Loucy (cell line): ENCODE data around the gene MELK.

Experiments used
- H2AFZ ChIP-seq: fragments of 200-600 bp; sonication (generic); 2 replicates; pipeline ENCODE4 v1.6.0; 2016; ENCODE audit warnings: antibody characterized with exemption, mild to moderate bottlenecking, low read length, moderate library complexity
- H3F3A ChIP-seq: fragments of 200-600 bp; 2 replicates; pipeline ENCODE4 v1.6.0; 2016; ENCODE audit warnings: antibody characterized with exemption, low read depth, mild to moderate bottlenecking
- H3K27me3 ChIP-seq: fragments of 200-600 bp; sonication (generic); 2 replicates; pipeline ENCODE4 v1.6.1; 2014; ENCODE audit warnings: low read length, mild to moderate bottlenecking; ENCODE audit not compliant: insufficient read depth, poor library complexity, severe bottlenecking
- H3K36me3 ChIP-seq: fragments of 200-600 bp; sonication (generic); 2 replicates; pipeline ENCODE4 v1.6.1; 2016; ENCODE audit warnings: low read length; ENCODE audit not compliant: insufficient read depth
- H3K4me1 ChIP-seq: fragments of 200-600 bp; sonication (generic); 2 replicates; pipeline ENCODE4 v1.5.1; 2014; ENCODE audit warnings: low read length, mild to moderate bottlenecking; ENCODE audit not compliant: insufficient read depth, poor library complexity, severe bottlenecking
- H3K4me2 ChIP-seq: fragments of 200-600 bp; sonication (generic); 2 replicates; pipeline ENCODE4 v1.6.0; 2014; ENCODE audit warnings: antibody characterized with exemption, low read length, low read depth, mild to moderate bottlenecking; ENCODE audit not compliant: poor library complexity, severe bottlenecking
- H3K4me3 ChIP-seq: fragments of 200-600 bp; sonication (generic); 2 replicates; pipeline ENCODE4 v1.5.1; 2014; ENCODE audit warnings: low read length, mild to moderate bottlenecking, mixed read lengths; ENCODE audit not compliant: poor library complexity, severe bottlenecking
- H3K79me2 ChIP-seq: fragments of 200-600 bp; sonication (generic); 2 replicates; pipeline ENCODE4 v1.6.1; 2014; ENCODE audit warnings: low read length; ENCODE audit not compliant: insufficient read depth
- H3K9ac ChIP-seq: fragments of 200-600 bp; sonication (generic); 2 replicates; pipeline ENCODE4 v1.6.0; 2014; ENCODE audit warnings: mild to moderate bottlenecking, low read depth, low read length, moderate library complexity; ENCODE audit not compliant: poor library complexity, severe bottlenecking
- H3K9me2 ChIP-seq: fragments of 200-600 bp; sonication (generic); replicated peaks from 2 replicates; pipeline ENCODE4 v1.6.1; 2016; ENCODE audit warnings: low read depth, low read length, mixed read lengths
- H3K9me3 ChIP-seq: fragments of 200-600 bp; sonication (generic); 2 replicates; pipeline ENCODE4 v1.6.1; 2014; ENCODE audit warnings: mild to moderate bottlenecking, antibody characterized with exemption, low read length, low read depth; ENCODE audit not compliant: insufficient read depth
- H4K20me1 ChIP-seq: fragments of 200-600 bp; sonication (generic); 2 replicates; pipeline ENCODE4 v1.6.0; 2014; ENCODE audit warnings: antibody characterized with exemption, low read length, mild to moderate bottlenecking; ENCODE audit not compliant: insufficient read depth, poor library complexity, severe bottlenecking
- EZH2phosphoT487 ChIP-seq: fragments of 200-600 bp; IDR thresholded peaks from 2 replicates; pipeline ENCODE4 v1.6.1; 2018; ENCODE audit warnings: antibody characterized with exemption, mild to moderate bottlenecking, moderate library complexity, borderline replicate concordance
- TF ChIP-seq, protein P1 (sequence below): fragments of 200-600 bp; sonication (generic); conservative IDR thresholded peaks from 2 replicates; pipeline ENCODE4 v1.5.1; 2014; ENCODE audit warnings: mild to moderate bottlenecking, antibody characterized with exemption, low read length

The MELK gene

DNA sequence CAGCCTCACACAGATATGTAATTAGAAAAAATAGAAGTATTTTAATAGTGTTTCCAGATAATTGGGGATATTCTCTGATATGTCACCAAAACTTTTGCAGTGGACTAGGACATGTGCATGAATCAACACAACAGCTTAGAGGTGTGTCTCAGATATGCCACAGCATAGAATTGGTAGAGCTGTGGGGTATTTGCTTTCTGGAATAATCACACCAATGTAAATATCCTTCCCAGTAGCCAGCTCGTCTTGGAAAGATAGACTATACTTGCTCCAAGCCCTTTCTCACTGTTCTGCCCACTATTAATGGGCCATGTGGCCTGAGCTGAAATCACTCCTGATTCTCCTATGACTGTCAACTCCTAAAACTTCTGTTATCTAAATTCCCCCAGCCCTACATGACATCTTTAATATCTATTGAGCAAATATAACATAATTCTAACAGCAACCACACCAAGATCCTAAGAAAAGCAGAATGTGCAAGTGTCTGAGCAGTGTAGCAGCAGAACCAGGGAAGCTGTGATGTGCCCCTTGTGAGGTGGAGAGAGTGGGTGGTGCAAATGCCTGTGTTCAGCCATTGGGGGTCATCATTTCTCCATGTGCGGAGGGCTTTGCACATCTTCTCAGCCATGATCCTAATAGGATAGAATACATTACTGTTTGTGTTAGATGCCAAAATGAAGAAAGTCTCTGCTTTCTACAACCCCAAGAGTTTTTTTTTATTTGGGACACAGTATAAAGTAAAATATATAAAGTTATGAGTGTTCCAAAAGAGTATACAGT lies 65.0 kb downstream of the MELK start:
- Histone ChIP-seq H3K9me3 (no peaks in the 10 kb centered on the region), H3K36me3 (peaks cover 66% of the 10 kb centered on the region), H3K27me3 (no peaks in the 10 kb centered on the region), H3F3A (no peaks in the 10 kb centered on the region), H3K4me1 (no peaks in the 10 kb centered on the region), H3K9ac (no peak overlapping the region), H3K4me3 (no peak overlapping the region), H3K4me2 (no peak overlapping the region), H3K79me2 (0 out of 2 replicates have a peak, but pooled peaks cover 4% of the 10 kb centered on the region), H4K20me1 (no peaks in the 10 kb centered on the region), H3K9me2 (no peaks in the 10 kb centered on the region), H2AFZ (no peak overlapping the region)
- TF ChIP-seq, protein P1, sequence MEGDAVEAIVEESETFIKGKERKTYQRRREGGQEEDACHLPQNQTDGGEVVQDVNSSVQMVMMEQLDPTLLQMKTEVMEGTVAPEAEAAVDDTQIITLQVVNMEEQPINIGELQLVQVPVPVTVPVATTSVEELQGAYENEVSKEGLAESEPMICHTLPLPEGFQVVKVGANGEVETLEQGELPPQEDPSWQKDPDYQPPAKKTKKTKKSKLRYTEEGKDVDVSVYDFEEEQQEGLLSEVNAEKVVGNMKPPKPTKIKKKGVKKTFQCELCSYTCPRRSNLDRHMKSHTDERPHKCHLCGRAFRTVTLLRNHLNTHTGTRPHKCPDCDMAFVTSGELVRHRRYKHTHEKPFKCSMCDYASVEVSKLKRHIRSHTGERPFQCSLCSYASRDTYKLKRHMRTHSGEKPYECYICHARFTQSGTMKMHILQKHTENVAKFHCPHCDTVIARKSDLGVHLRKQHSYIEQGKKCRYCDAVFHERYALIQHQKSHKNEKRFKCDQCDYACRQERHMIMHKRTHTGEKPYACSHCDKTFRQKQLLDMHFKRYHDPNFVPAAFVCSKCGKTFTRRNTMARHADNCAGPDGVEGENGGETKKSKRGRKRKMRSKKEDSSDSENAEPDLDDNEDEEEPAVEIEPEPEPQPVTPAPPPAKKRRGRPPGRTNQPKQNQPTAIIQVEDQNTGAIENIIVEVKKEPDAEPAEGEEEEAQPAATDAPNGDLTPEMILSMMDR = peak; percentile 56
- TF ChIP-seq EZH2phosphoT487 = no peak

DNA sequence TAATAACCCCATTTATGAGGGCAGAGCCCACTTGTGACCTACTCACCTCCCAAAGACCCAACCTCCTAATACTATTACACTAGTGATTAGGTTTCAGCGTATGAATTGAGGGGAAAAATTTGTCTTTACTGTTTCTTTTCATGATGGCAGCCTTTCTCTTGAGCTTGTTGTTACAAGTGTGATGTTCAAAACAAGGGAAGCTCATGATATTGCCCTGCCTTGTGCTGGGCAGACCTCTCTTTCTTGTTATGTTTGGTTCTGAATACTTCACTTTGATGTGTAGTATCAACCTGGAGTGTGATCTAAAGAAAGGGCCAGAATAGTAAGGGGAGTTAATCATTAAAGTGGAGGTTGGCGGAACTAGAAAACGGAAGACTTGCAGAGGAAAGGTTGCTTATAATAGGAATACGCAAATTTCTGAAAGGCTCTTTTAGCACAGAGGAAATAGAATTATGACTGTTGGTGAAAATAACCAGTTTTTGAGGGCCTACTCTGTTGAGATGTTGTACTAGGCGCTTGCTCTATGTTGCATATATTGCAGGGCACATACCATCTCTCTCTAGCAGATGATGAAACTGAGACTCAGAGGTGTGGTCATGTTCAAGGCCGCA lies 68.2 kb downstream of the MELK start:
- 0 out of 2 replicates have a peak, but pooled peaks cover 4% of the 10 kb centered on the region for H3K79me2 ChIP-seq
- H4K20me1 ChIP-seq = no peaks in the 10 kb centered on the region
- no peaks in the 10 kb centered on the region for H3K4me1 ChIP-seq
- no peak overlapping the region for H3K4me3 ChIP-seq
- H3K9me3 ChIP-seq = no peaks in the 10 kb centered on the region
- H2AFZ ChIP-seq = no peak overlapping the region
- TF ChIP-seq EZH2phosphoT487 = no peak
- TF ChIP-seq, protein P1 = no peak
- H3K9ac ChIP-seq = no peak overlapping the region
- H3F3A ChIP-seq = no peaks in the 10 kb centered on the region
- no peaks in the 10 kb centered on the region for H3K9me2 ChIP-seq
- no peaks in the 10 kb centered on the region for H3K27me3 ChIP-seq
- H3K4me2 ChIP-seq = no peak overlapping the region
- peaks cover 71% of the 10 kb centered on the region; the same call in 1 of the 2 replicates for H3K36me3 ChIP-seq

DNA sequence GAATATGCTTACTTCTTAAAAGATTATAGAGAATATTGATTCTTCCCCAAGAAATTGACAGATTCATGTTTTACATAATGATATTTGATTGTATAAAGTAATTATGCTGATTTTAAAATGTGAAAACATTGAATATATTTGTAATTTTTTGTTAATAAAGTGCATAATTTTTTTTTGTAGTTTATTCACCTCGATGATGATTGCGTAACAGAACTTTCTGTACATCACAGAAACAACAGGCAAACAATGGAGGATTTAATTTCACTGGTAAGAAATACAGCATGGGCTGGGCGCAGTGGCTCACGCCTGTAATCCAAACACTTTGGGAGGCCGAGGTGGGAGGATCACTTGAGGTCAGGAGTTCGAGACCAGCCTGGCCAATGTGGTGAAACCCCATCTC lies 70.1 kb downstream of the MELK start:
- H3F3A ChIP-seq = no peaks in the 10 kb centered on the region
- H2AFZ ChIP-seq = no peak overlapping the region
- no peaks in the 10 kb centered on the region for H4K20me1 ChIP-seq
- no peak overlapping the region for H3K4me3 ChIP-seq
- no peaks in the 10 kb centered on the region for H3K9me3 ChIP-seq
- 0 out of 2 replicates have a peak, but pooled peaks cover 4% of the 10 kb centered on the region for H3K79me2 ChIP-seq
- H3K9ac ChIP-seq = no peak overlapping the region
- H3K4me2 ChIP-seq = no peak overlapping the region
- H3K36me3 ChIP-seq = peaks cover 73% of the 10 kb centered on the region; the same call in 1 of the 2 replicates
- H3K27me3 ChIP-seq = no peaks in the 10 kb centered on the region
- H3K9me2 ChIP-seq = no peaks in the 10 kb centered on the region
- no peaks in the 10 kb centered on the region for H3K4me1 ChIP-seq
- TF ChIP-seq, protein P1 = no peak
- no peak for TF ChIP-seq EZH2phosphoT487
